Naive thymus-derived CD4-positive, alpha-beta T cell (primary cell): ENCODE results near the gene OMP. TPM values are rescaled to one million over a fixed set of nuclear protein-coding genes. Genes with fewer than 3 reads are reported as not detected.

Experiments used
- ATAC-seq: fragments of 150-1000 bp; cut with Tn5 transposase; 2 replicates; pipeline ENCODE4 v1.10.0; 2021; ENCODE audit warnings: mild to moderate bottlenecking, moderate library complexity
- CTCF ChIA-PET: fragments of 350-600 bp; sonication (Branson Sonifier 250); formaldehyde crosslinking; loops from one replicate; lab custom pipeline; 2021; ENCODE audit warnings: antibody characterized with exemption; lab: Charles Lee
- POLR2A ChIA-PET: fragments of 350-600 bp; sonication (Branson Sonifier 250); formaldehyde crosslinking; loops from one replicate; lab custom pipeline; 2021; ENCODE audit warnings: antibody characterized with exemption, inconsistent platforms; lab: Charles Lee
- DNase-seq, 9 donors: peaks; one replicate each; pipeline versions ENCODE4 v3.0.0 to v3.0.0-alpha.2; 2020 to 2022; ENCODE audit warnings: mixed read lengths in 1 of 9
- H3K27ac ChIP-seq: one replicate; pipeline ENCODE4 v1.7.0; 2013; ENCODE audit warnings: mild to moderate bottlenecking, low read depth, low read length, moderate library complexity
- H3K27me3 ChIP-seq, 2 donors: one replicate each; pipeline ENCODE4 v1.7.0; 2013; ENCODE audit warnings: low read length in 2 of 2, mild to moderate bottlenecking in 2 of 2, moderate library complexity in 2 of 2; ENCODE audit not compliant: control insufficient read depth in 2 of 2, insufficient read depth in 2 of 2
- H3K36me3 ChIP-seq, 3 experiments: 1 replicate in 2 of 3; 2 replicates in 1 of 3; pipeline ENCODE4 v1.7.0; 2013; ENCODE audit warnings: low read length in 3 of 3, mild to moderate bottlenecking in 3 of 3, moderate library complexity in 1 of 3; ENCODE audit not compliant: insufficient read depth in 3 of 3, control insufficient read depth in 2 of 3
- H3K4me1 ChIP-seq, 2 donors: one replicate each; pipeline ENCODE4 v1.7.0; 2013; ENCODE audit warnings: low read length in 2 of 2, mild to moderate bottlenecking in 2 of 2, moderate library complexity in 1 of 2; ENCODE audit not compliant: control insufficient read depth in 2 of 2, insufficient read depth in 2 of 2
- H3K4me3 ChIP-seq: 2 replicates; pipeline ENCODE4 v1.7.0; 2013; ENCODE audit warnings: mild to moderate bottlenecking, low read length
- H3K9me3 ChIP-seq, 3 experiments: 1 replicate in 2 of 3; 2 replicates in 1 of 3; pipeline ENCODE4 v1.7.0; 2013; ENCODE audit warnings: low read length in 3 of 3; ENCODE audit not compliant: control insufficient read depth in 2 of 3
- H3K27ac Mint-ChIP-seq, 9 donors: one replicate each; pipeline ENCODE4 v1.8.0; 2020 to 2022; ENCODE audit warnings: mixed read lengths in 9 of 9, mild to moderate bottlenecking in 8 of 9, moderate library complexity in 5 of 9, inconsistent platforms in 2 of 9
- H3K27me3 Mint-ChIP-seq, 5 donors: one replicate each; pipeline ENCODE4 v1.8.0; 2021 to 2022; ENCODE audit warnings: mixed read lengths in 5 of 5, mild to moderate bottlenecking in 1 of 5
- H3K36me3 Mint-ChIP-seq, 5 donors: one replicate each; pipeline ENCODE4 v1.8.0; 2020 to 2022; ENCODE audit warnings: mixed read lengths in 5 of 5, mild to moderate bottlenecking in 3 of 5, inconsistent platforms in 1 of 5
- H3K4me1 Mint-ChIP-seq, 7 donors: one replicate each; pipeline ENCODE4 v1.8.0; 2020 to 2022; ENCODE audit warnings: mixed read lengths in 7 of 7, mild to moderate bottlenecking in 3 of 7, inconsistent platforms in 1 of 7
- H3K4me3 Mint-ChIP-seq, 10 donors: one replicate each; pipeline ENCODE4 v1.8.0; 2020 to 2022; ENCODE audit warnings: mild to moderate bottlenecking in 10 of 10, mixed read lengths in 10 of 10, moderate library complexity in 6 of 10, inconsistent platforms in 2 of 10
- H3K9me3 Mint-ChIP-seq, 11 donors: one replicate each; pipeline ENCODE4 v1.8.0; 2020 to 2022; ENCODE audit warnings: mixed read lengths in 11 of 11, mild to moderate bottlenecking in 4 of 11, inconsistent platforms in 1 of 11, moderate library complexity in 1 of 11
- intact Hi-C, 2 donors: fragments of 100-400 bp; cut with micrococcal nuclease; formaldehyde crosslinking; loops; one replicate each; pipeline ENCODE4 v1.15.1; 2023
- polyA plus RNA-seq, 2 donors: library from polyadenylated mRNA; unstranded; fragments of 300-500 nt; fragmentation: Illumina TruSeq; gene quantifications; one replicate each; pipeline ENCODE4 v1.2.3, GENCODE V29; 2021
- total RNA-seq, 6 experiments: library from RNA in 5 of 6; stranded (reverse) in 5 of 6; gene quantifications; 1 replicate in 5 of 6; 2 replicates in 1 of 6; pipeline ENCODE4 v1.2.3 and lab custom pipeline; 2021 to 2026

The OMP gene
- total and polyA plus RNA-seq, 7 experiments from 2014 or later: 1.1 TPM; not detected in 6

DNA sequence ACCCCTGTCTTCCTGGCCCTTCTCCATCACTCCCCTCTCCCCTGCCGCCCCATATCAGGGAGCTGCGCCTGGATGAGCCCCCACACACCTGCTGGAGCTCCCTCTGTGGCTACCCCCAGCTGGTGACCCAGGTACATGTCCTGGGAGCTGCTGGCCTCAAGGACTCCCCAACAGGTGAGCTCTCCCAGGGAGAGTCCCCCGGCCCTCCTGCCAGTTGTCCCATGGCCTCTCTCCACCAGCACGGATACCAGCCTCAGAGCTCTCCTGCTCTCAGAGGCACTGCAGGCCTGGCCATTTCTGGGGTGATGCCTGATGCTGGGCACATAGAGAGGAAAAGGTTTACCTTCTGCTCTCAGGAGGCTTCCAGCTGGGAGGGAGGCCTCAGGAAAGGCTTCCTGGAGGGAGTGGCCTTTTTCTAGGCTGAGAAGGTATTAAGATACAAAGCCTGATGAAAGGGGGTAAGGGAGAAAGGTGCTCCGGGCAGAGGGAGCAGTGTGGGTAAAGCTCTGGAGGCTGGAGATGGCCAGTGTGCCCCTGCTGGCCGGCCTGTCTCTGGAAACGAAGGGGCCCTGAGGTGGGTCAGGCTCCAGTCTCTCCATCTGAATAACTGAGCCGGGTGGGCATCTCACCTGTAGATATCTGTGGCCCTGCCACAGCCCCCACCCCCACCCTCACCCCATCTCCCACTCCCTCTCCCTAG is 19.4 kb downstream of the OMP start:
- Mint-ChIP-seq H3K27ac (no peak overlapping the region), H3K9me3 (no peaks in the 10 kb centered on the region), H3K4me3 (no peak overlapping the region), H3K27me3 (peaks cover 0 to 4% (median 0%) of the 10 kb centered on the region in 5 donors), H3K36me3 (peaks cover 0 to 31% (median 3%) of the 10 kb centered on the region in 5 donors), H3K4me1 (peaks cover 0 to 4% (median 2%) of the 10 kb centered on the region in 7 donors)
- peaks cover 0 to 24% (median 0%) of the 10 kb centered on the region in 3 experiments for H3K36me3 ChIP-seq
- no peak overlapping the region for H3K4me3 ChIP-seq
- H3K27me3 ChIP-seq: no peaks in the 10 kb centered on the region
- no peaks in the 10 kb centered on the region for H3K9me3 ChIP-seq
- ATAC-seq: no peak
- POLR2A ChIA-PET: no interaction called here
- intact Hi-C loops: no loop called here
- H3K4me1 ChIP-seq: peaks cover 0 to 6% of the 10 kb centered on the region in 2 donors
- no peak for DNase-seq
- CTCF ChIA-PET: no interaction called here
- no peak overlapping the region for H3K27ac ChIP-seq

DNA sequence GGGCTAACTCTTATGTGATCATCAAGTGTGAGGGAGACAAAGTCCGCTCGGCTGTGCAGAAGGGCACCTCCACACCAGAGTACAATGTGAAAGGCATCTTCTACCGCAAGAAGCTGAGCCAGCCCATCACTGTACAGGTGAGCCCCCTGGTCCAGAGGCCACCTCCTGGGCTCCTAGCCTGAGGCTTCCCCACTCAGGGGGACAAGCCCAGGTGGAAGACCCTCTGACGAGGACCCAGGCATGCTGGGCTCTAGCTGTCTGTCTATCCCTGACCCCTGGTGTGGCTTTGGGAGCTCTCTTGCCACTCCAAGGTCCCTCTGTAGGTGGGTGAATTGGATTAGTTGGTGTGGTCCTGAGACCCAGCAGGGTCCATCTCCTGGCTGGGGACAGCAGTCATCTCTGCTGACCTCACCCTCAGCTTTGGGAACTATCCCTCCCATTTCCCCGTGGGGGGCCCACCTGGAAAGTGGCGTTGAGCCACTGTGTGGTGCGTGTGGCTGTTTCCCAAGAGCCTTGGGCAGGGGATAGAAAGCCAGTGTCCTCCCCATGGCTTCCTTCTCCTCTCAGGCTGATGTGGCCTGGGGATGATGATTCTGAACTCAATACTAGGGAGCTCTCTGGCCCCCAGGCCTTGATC is 20.1 kb downstream of the OMP start:
- Mint-ChIP-seq H3K4me3 (no peak overlapping the region), H3K27me3 (peaks cover 0 to 4% (median 0%) of the 10 kb centered on the region in 5 donors), H3K9me3 (no peaks in the 10 kb centered on the region), H3K4me1 (peaks cover 0 to 9% (median 7%) of the 10 kb centered on the region in 7 donors), H3K27ac (no peak overlapping the region), H3K36me3 (peaks cover 0 to 31% (median 3%) of the 10 kb centered on the region in 5 donors)
- peaks cover 3 to 11% of the 10 kb centered on the region in 2 donors for H3K4me1 ChIP-seq
- no peak overlapping the region for H3K27ac ChIP-seq
- DNase-seq (no peak), ATAC-seq (no peak)
- H3K9me3 ChIP-seq: no peaks in the 10 kb centered on the region
- intact Hi-C loops: no loop called here
- CTCF ChIA-PET: no interaction called here
- H3K27me3 ChIP-seq: no peaks in the 10 kb centered on the region
- H3K4me3 ChIP-seq: no peak overlapping the region
- POLR2A ChIA-PET: no interaction called here
- peaks cover 0 to 24% (median 0%) of the 10 kb centered on the region in 3 experiments for H3K36me3 ChIP-seq

DNA sequence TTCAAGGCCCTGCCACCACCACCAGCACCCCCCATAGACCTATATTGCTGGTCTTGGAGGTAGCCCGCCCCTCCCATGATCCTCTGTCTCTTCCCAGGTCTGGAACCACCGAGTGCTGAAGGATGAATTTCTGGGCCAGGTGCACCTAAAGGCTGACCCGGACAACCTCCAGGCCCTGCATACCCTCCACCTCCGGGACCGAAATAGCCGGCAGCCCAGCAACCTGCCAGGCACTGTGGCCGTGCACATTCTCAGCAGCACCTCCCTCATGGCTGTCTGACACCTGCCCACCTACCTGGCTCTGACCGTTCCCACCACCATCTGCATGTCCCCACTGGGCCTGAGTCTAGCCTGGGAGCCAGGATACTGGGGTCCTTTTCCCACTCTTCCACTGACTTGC is 21.0 kb downstream of the OMP start:
- CTCF ChIA-PET: no interaction called here
- Histone ChIP-seq H3K36me3 (peaks cover 0 to 20% (median 0%) of the 10 kb centered on the region in 3 experiments), H3K27me3 (no peaks in the 10 kb centered on the region), H3K4me1 (peaks cover 3 to 11% of the 10 kb centered on the region in 2 donors), H3K4me3 (no peak overlapping the region), H3K27ac (no peak overlapping the region), H3K9me3 (no peaks in the 10 kb centered on the region)
- intact Hi-C loops: no loop called here
- Mint-ChIP-seq H3K4me1 (peaks cover 0 to 10% (median 8%) of the 10 kb centered on the region in 7 donors), H3K4me3 (no peak overlapping the region), H3K27ac (no peak overlapping the region), H3K36me3 (peaks cover 0 to 31% (median 3%) of the 10 kb centered on the region in 5 donors), H3K27me3 (peaks cover 0 to 8% (median 0%) of the 10 kb centered on the region in 5 donors), H3K9me3 (no peaks in the 10 kb centered on the region)
- POLR2A ChIA-PET: no interaction called here
- ATAC-seq (no peak), DNase-seq (no peak)

- Histone ChIP-seq H3K36me3 (peaks cover 0 to 16% (median 0%) of the 10 kb centered on the region in 3 experiments), H3K9me3 (no peaks in the 10 kb centered on the region), H3K27ac (no peak overlapping the region), H3K4me3 (no peak overlapping the region), H3K4me1 (peaks cover 3 to 11% of the 10 kb centered on the region in 2 donors), H3K27me3 (no peaks in the 10 kb centered on the region)
- Mint-ChIP-seq H3K27ac (no peak overlapping the region), H3K27me3 (peaks cover 0 to 8% (median 0%) of the 10 kb centered on the region in 5 donors), H3K36me3 (peaks cover 0 to 28% (median 3%) of the 10 kb centered on the region in 5 donors), H3K4me1 (peaks cover 0 to 15% (median 8%) of the 10 kb centered on the region in 7 donors), H3K4me3 (no peak overlapping the region), H3K9me3 (no peaks in the 10 kb centered on the region)
- DNase-seq: no peak
- CTCF ChIA-PET: no interaction called here
- ATAC-seq: no peak
- intact Hi-C loops: no loop called here
- POLR2A ChIA-PET: no interaction called here
These were observed 21.4 kb downstream of the OMP start for GRCh38 chr11:77124041-77124440.

DNA sequence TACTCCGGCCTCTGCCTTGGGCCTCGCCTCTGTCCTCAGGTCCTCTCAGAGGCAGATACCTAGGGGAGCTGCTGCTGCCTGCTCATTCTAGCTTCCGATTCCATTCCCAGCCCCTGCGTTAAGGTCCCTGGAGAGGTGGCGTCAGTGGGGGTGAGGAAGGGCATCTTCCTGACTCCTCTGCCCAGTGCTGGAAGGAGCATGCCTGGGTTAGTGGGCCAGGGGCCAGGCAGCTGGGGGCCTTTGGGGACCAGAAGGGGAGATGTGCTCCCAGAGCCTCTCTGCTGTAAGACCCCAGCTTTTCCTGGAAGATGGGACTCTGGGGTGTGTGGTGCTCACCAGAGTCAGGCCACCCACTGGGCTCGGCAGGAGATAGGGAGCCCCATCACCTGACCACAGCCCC is 21.8 kb downstream of the OMP start:
- no peaks in the 10 kb centered on the region for H3K9me3 Mint-ChIP-seq
- DNase-seq (no peak), ATAC-seq (no peak)
- ChIA-PET POLR2A (no interaction called here), CTCF (no interaction called here)
- no peaks in the 10 kb centered on the region for H3K27me3 ChIP-seq
- peaks cover 3 to 11% of the 10 kb centered on the region in 2 donors for H3K4me1 ChIP-seq
- no peaks in the 10 kb centered on the region for H3K9me3 ChIP-seq
- H3K4me3 ChIP-seq: no peak overlapping the region
- H3K36me3 Mint-ChIP-seq: peaks cover 0 to 28% (median 3%) of the 10 kb centered on the region in 5 donors
- H3K27me3 Mint-ChIP-seq: peaks cover 0 to 8% (median 0%) of the 10 kb centered on the region in 5 donors
- intact Hi-C loops: no loop called here
- H3K4me3 Mint-ChIP-seq: no peak overlapping the region
- H3K4me1 Mint-ChIP-seq: peaks cover 0 to 15% (median 8%) of the 10 kb centered on the region in 7 donors
- no peak overlapping the region for H3K27ac Mint-ChIP-seq
- peaks cover 0 to 16% (median 0%) of the 10 kb centered on the region in 3 experiments for H3K36me3 ChIP-seq
- no peak overlapping the region for H3K27ac ChIP-seq

- intact Hi-C loops: loop anchor here in 1 of 2 donors (5.0 kb wide), 1 partner anchor 492 kb away; no protein-coding TSS in a partner anchor
- POLR2A ChIA-PET: no interaction called here
- no peaks in the 10 kb centered on the region for H3K9me3 ChIP-seq
- ATAC-seq (no peak), DNase-seq (no peak)
- H3K9me3 Mint-ChIP-seq: no peaks in the 10 kb centered on the region
- peaks cover 0 to 8% (median 0%) of the 10 kb centered on the region in 5 donors for H3K27me3 Mint-ChIP-seq
- no peaks in the 10 kb centered on the region for H3K27me3 ChIP-seq
- peaks cover 0 to 24% (median 3%) of the 10 kb centered on the region in 5 donors for H3K36me3 Mint-ChIP-seq
- H3K4me3 ChIP-seq: no peak overlapping the region
- peaks cover 3 to 11% of the 10 kb centered on the region in 2 donors for H3K4me1 ChIP-seq
- H3K27ac ChIP-seq: no peak overlapping the region
- peaks cover 0 to 16% (median 0%) of the 10 kb centered on the region in 3 experiments for H3K36me3 ChIP-seq
- no peak overlapping the region for H3K4me3 Mint-ChIP-seq
- H3K4me1 Mint-ChIP-seq: peaks cover 0 to 15% (median 8%) of the 10 kb centered on the region in 7 donors
- CTCF ChIA-PET: no interaction called here
- H3K27ac Mint-ChIP-seq: no peak overlapping the region
These were observed 22.6 kb downstream of the OMP start for GRCh38 chr11:77125191-77125590.
